ENCODE results near the gene PCDHGC3. TPM values are rescaled to one million over a fixed set of nuclear protein-coding genes. Genes with fewer than 3 reads are reported as not detected.
A peak's percentile ranks its signal among the peaks of the same experiment; 100 is the strongest.
"Not testable (repeated sequence)": the region's sequence is repeated elsewhere in the genome, so short reads cannot be mapped to it uniquely, and the experiment has no call there.

The PCDHGC3 gene
- total RNA-seq = under 1 TPM; 0.11 to 0.15 TPM
- not detected for polyA plus RNA-seq

GRCh38 chr5:141475625-141476131, at the start of gene PCDHGC3:
Gene PCDHGC3, plus strand, starts transcription at chr5:141475966. Its CDS starts 151 bp downstream, at chr5:141476117.
- ChIA-PET CTCF (interaction anchor here (0.6 to 0.8 kb wide), 2 partner anchors 37 to 40 kb away, joined by 3 read pairs; no protein-coding TSS in a partner anchor), POLR2A (no interaction called here)
- no peak for DNase-seq
- Mint-ChIP-seq H3K4me3 (peak within 1 kb of the TSS; percentile 60 to 89 (median 82)), H3K9me3 (peaks cover 0 to 4% (median 0%) of the 10 kb centered on the region in 5 donors), H3K36me3 (no peaks in the 10 kb centered on the region), H3K4me1 (peaks cover 21 to 30% (median 22%) of the 10 kb centered on the region in 3 donors), H3K27me3 (peaks cover 25 to 65% of the 10 kb centered on the region in 2 donors), H3K27ac (peak within 1 kb of the TSS in 1 of 8 donors; percentile 6)
- no peaks in the 10 kb centered on the region for H3K36me3 ChIP-seq (ENCODE audit: insufficient read depth, low read length)
- no peak within 1 kb of the TSS for H3K27ac ChIP-seq (ENCODE audit: low read depth, low read length)
- H3K9me3 ChIP-seq (ENCODE audit: low read length) = no peaks in the 10 kb centered on the region
- peaks cover 11% of the 10 kb centered on the region for H3K4me1 ChIP-seq (ENCODE audit: insufficient read depth, low read length)
- H3K27me3 ChIP-seq (ENCODE audit: insufficient read depth, low read length, poor library complexity, severe bottlenecking) = peaks cover 23% of the 10 kb centered on the region
- H3K4me3 ChIP-seq (ENCODE audit: low read length) = peak within 1 kb of the TSS; percentile 39

- ChIA-PET POLR2A (no interaction called here), CTCF (no interaction called here)
- Mint-ChIP-seq H3K4me3 (no peak overlapping the region), H3K4me1 (peaks cover 8 to 11% (median 10%) of the 10 kb centered on the region in 3 donors), H3K36me3 (peaks cover 0 to 5% (median 0%) of the 10 kb centered on the region in 3 donors), H3K27me3 (peaks cover 70 to 72% of the 10 kb centered on the region in 2 donors), H3K27ac (no peak overlapping the region), H3K9me3 (peaks cover 17 to 54% (median 52%) of the 10 kb centered on the region in 5 donors)
- Histone ChIP-seq H3K36me3 (ENCODE audit: insufficient read depth, low read length) (no peaks in the 10 kb centered on the region), H3K27me3 (ENCODE audit: insufficient read depth, low read length, poor library complexity, severe bottlenecking) (peaks cover 8% of the 10 kb centered on the region), H3K9me3 (ENCODE audit: low read length) (peaks cover 9% of the 10 kb centered on the region), H3K27ac (ENCODE audit: low read depth, low read length) (no peak overlapping the region), H3K4me1 (ENCODE audit: insufficient read depth, low read length) (no peaks in the 10 kb centered on the region), H3K4me3 (ENCODE audit: low read length) (no peak overlapping the region)
- DNase-seq = no peak
These were observed 47.9 kb upstream of the PCDHGC3 start for GRCh38 chr5:141427783-141428426.

GRCh38 chr5:141430332-141431113, 45.2 kb upstream of the PCDHGC3 start, which contains the start of gene PCDHGA12:
Gene PCDHGA12, plus strand, starts transcription at chr5:141430507. Its CDS starts 253 bp downstream, at chr5:141430760.
- no peaks in the 10 kb centered on the region for H3K36me3 ChIP-seq (ENCODE audit: insufficient read depth, low read length)
- CTCF ChIA-PET = interaction anchor here (0.6 to 1.6 kb wide), 4 partner anchors 20 to 134 kb away, joined by 3 to 4 read pairs (median 4); partner anchors contain the start of gene PCDHGA5
- no peak for DNase-seq
- H3K4me3 ChIP-seq (ENCODE audit: low read length) = no peak within 1 kb of the TSS
- Mint-ChIP-seq H3K27ac (peak within 1 kb of the TSS in 1 of 8 donors; percentile 75), H3K4me3 (peak within 1 kb of the TSS in 6 of 7 donors; percentile 23 to 72 (median 56)), H3K9me3 (peaks cover 17 to 59% (median 52%) of the 10 kb centered on the region in 5 donors), H3K27me3 (peaks cover 68 to 72% of the 10 kb centered on the region in 2 donors), H3K36me3 (peaks cover 0 to 5% (median 0%) of the 10 kb centered on the region in 3 donors), H3K4me1 (peaks cover 8 to 11% (median 10%) of the 10 kb centered on the region in 3 donors)
- H3K9me3 ChIP-seq (ENCODE audit: low read length) = peaks cover 9% of the 10 kb centered on the region
- no peak within 1 kb of the TSS for H3K27ac ChIP-seq (ENCODE audit: low read depth, low read length)
- H3K4me1 ChIP-seq (ENCODE audit: insufficient read depth, low read length) = no peaks in the 10 kb centered on the region
- POLR2A ChIA-PET = no interaction called here
- H3K27me3 ChIP-seq (ENCODE audit: insufficient read depth, low read length, poor library complexity, severe bottlenecking) = peaks cover 8% of the 10 kb centered on the region

- no peaks in the 10 kb centered on the region for H3K4me1 ChIP-seq (ENCODE audit: insufficient read depth, low read length)
- H3K27ac ChIP-seq (ENCODE audit: low read depth, low read length) = no peak overlapping the region
- POLR2A ChIA-PET = no interaction called here
- Mint-ChIP-seq H3K27me3 (peaks cover 63 to 68% of the 10 kb centered on the region in 2 donors), H3K36me3 (peaks cover 0 to 5% (median 0%) of the 10 kb centered on the region in 3 donors), H3K9me3 (peaks cover 17 to 54% (median 52%) of the 10 kb centered on the region in 5 donors), H3K27ac (no peak overlapping the region), H3K4me3 (peak overlapping the region in 4 of 7 donors; percentile 5 to 58 (median 26)), H3K4me1 (peaks cover 8 to 11% (median 10%) of the 10 kb centered on the region in 3 donors)
- peaks cover 9% of the 10 kb centered on the region for H3K9me3 ChIP-seq (ENCODE audit: low read length)
- peaks cover 8% of the 10 kb centered on the region for H3K27me3 ChIP-seq (ENCODE audit: insufficient read depth, low read length, poor library complexity, severe bottlenecking)
- no peak overlapping the region for H3K4me3 ChIP-seq (ENCODE audit: low read length)
- CTCF ChIA-PET = no interaction called here
- H3K36me3 ChIP-seq (ENCODE audit: insufficient read depth, low read length) = no peaks in the 10 kb centered on the region
- no peak for DNase-seq
These were observed 44.5 kb upstream of the PCDHGC3 start for GRCh38 chr5:141431286-141431685.

- H3K36me3 Mint-ChIP-seq; CTCF ChIA-PET; H3K27ac Mint-ChIP-seq; H3K9me3 ChIP-seq (ENCODE audit: low read length); H3K27ac ChIP-seq (ENCODE audit: low read depth, low read length); DNase-seq; POLR2A ChIA-PET; H3K36me3 ChIP-seq (ENCODE audit: insufficient read depth, low read length); H3K4me3 ChIP-seq (ENCODE audit: low read length); H3K27me3 ChIP-seq (ENCODE audit: insufficient read depth, low read length, poor library complexity, severe bottlenecking); H3K4me1 ChIP-seq (ENCODE audit: insufficient read depth, low read length): not testable (repeated sequence)
- peaks cover 12 to 48% (median 47%) of the 10 kb centered on the region in 5 donors for H3K9me3 Mint-ChIP-seq
- peak overlapping the region in 1 of 7 donors; percentile 32 for H3K4me3 Mint-ChIP-seq
- peaks cover 54 to 63% of the 10 kb centered on the region in 2 donors for H3K27me3 Mint-ChIP-seq
- peaks cover 8 to 11% (median 10%) of the 10 kb centered on the region in 3 donors for H3K4me1 Mint-ChIP-seq
These were observed 43.5 kb upstream of the PCDHGC3 start for GRCh38 chr5:141432308-141432707.

- POLR2A ChIA-PET; H3K36me3 Mint-ChIP-seq; H3K27ac ChIP-seq (ENCODE audit: low read depth, low read length); DNase-seq; H3K4me3 ChIP-seq (ENCODE audit: low read length); H3K9me3 ChIP-seq (ENCODE audit: low read length); H3K4me3 Mint-ChIP-seq; H3K27me3 ChIP-seq (ENCODE audit: insufficient read depth, low read length, poor library complexity, severe bottlenecking); CTCF ChIA-PET; H3K27ac Mint-ChIP-seq; H3K36me3 ChIP-seq (ENCODE audit: insufficient read depth, low read length); H3K4me1 ChIP-seq (ENCODE audit: insufficient read depth, low read length): not testable (repeated sequence)
- Mint-ChIP-seq H3K4me1 (peaks cover 8 to 11% (median 10%) of the 10 kb centered on the region in 3 donors), H3K27me3 (peaks cover 51 to 63% of the 10 kb centered on the region in 2 donors), H3K9me3 (peaks cover 12 to 48% (median 47%) of the 10 kb centered on the region in 5 donors)
These were observed 43.0 kb upstream of the PCDHGC3 start for GRCh38 chr5:141432726-141433125.

- no peak for DNase-seq
- no peak overlapping the region for H3K4me3 ChIP-seq (ENCODE audit: low read length)
- H3K4me1 ChIP-seq (ENCODE audit: insufficient read depth, low read length) = no peaks in the 10 kb centered on the region
- peaks cover 8% of the 10 kb centered on the region for H3K27me3 ChIP-seq (ENCODE audit: insufficient read depth, low read length, poor library complexity, severe bottlenecking)
- peaks cover 9% of the 10 kb centered on the region for H3K9me3 ChIP-seq (ENCODE audit: low read length)
- Mint-ChIP-seq H3K4me3 (no peak overlapping the region), H3K4me1 (peaks cover 8 to 11% (median 10%) of the 10 kb centered on the region in 3 donors), H3K27ac (peak overlapping the region in 1 of 8 donors; percentile 6), H3K36me3 (no peaks in the 10 kb centered on the region), H3K27me3 (peaks cover 47 to 59% of the 10 kb centered on the region in 2 donors), H3K9me3 (peaks cover 8 to 42% (median 40%) of the 10 kb centered on the region in 5 donors)
- no peaks in the 10 kb centered on the region for H3K36me3 ChIP-seq (ENCODE audit: insufficient read depth, low read length)
- POLR2A ChIA-PET = no interaction called here
- no peak overlapping the region for H3K27ac ChIP-seq (ENCODE audit: low read depth, low read length)
- CTCF ChIA-PET = no interaction called here
These were observed 41.8 kb upstream of the PCDHGC3 start for GRCh38 chr5:141434006-141434405.

Measured in CD8-positive, alpha-beta memory T cell (primary cell).